GM12874 (cell line): Measurements from ENCODE around the gene TTLL11.

Experiments
- TF ChIP-seq, protein P1 (sequence below): IDR thresholded peaks from 2 replicates; pipeline ENCODE4 v1.5.1; 2011; ENCODE audit warnings: low read depth, mild to moderate bottlenecking, control low read depth, low read length, moderate library complexity; ENCODE audit not compliant: insufficient read depth

TTLL11 gene

DNA sequence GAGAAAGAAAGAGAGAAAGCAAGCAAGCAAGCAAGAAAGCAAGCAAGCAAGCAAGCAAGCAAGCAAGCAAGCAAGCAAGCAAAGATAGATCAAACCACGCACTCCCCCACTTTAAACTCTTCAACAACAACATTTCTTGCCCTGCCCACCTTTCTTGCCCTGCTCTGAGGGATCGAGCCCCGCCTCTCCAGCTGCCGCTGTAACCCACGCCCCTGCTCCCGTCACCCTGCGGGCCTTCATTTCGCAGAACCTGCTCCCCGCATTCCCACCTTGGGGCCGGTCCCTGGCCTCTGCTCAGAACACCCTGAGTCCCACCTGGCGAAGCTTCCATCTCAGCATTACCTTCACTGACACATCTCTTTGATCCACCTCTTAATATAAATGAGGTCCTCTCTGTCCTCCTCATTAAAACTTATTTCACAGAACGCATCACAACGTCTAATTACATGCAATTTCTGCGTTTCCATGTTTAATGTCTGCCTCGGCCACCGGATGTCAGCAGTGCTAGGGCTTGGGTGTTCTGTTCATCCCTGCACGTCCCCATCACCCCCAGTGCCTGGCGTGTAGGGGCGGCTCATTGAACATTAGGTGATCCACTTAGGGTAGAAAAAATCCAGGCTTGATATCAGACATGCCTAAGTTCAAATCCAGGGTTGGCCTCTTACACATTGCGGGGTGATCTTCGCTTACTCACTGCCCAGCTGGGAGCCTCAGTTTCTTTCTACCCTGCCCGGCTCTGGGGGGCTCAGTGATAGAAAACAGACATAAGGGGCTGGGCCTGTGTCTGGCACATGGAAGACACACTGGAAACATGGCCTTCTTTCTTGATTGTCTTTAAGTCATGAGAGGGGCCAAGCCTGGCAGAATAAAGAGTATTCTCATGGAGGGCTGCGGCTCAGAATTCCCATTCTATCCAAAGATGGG, 254.1 kb downstream of the TTLL11 start:
- TF ChIP-seq, protein P1, sequence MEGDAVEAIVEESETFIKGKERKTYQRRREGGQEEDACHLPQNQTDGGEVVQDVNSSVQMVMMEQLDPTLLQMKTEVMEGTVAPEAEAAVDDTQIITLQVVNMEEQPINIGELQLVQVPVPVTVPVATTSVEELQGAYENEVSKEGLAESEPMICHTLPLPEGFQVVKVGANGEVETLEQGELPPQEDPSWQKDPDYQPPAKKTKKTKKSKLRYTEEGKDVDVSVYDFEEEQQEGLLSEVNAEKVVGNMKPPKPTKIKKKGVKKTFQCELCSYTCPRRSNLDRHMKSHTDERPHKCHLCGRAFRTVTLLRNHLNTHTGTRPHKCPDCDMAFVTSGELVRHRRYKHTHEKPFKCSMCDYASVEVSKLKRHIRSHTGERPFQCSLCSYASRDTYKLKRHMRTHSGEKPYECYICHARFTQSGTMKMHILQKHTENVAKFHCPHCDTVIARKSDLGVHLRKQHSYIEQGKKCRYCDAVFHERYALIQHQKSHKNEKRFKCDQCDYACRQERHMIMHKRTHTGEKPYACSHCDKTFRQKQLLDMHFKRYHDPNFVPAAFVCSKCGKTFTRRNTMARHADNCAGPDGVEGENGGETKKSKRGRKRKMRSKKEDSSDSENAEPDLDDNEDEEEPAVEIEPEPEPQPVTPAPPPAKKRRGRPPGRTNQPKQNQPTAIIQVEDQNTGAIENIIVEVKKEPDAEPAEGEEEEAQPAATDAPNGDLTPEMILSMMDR = no peak

DNA sequence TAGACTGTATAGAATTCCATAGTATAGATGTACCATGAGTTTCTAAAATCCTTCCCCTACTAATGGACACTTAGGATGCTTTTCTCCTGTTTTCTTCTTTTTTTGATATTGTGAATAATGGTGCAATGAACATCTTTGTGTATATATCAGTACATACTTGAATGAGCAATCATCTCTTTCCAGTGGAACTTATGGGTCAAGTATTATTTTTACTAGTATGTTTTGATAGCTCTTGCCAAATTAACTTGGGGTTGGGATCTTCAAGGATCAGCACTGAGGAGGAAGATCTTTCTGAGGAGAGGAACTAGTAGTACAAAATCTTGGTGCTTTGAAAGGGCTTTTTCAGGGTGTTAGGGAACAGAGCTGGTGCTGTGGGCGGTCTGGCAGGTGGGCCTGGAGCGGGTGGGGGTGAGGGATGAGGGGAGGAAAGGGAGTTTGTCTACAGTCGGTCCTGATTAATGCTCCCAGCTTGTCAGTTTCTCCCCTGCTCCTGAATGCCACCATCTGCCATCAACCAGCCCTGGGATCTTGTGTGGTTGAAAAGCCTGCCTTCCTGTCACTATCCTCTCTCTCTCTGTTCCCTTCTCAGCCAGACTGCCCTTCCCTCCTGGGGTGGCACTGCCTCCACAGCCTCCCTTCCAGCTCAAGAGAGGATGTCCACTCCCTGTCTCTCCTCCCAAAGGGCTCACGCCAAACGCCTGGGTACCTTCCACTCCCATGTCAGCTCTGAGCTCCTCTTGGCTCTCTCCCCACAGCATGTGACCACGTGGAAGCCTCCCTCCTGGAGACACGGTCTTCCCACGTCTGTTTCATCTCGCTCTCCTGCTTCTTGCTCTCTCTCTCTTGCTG, 255.8 kb downstream of the TTLL11 start:
- TF ChIP-seq, protein P1 = no peak

DNA sequence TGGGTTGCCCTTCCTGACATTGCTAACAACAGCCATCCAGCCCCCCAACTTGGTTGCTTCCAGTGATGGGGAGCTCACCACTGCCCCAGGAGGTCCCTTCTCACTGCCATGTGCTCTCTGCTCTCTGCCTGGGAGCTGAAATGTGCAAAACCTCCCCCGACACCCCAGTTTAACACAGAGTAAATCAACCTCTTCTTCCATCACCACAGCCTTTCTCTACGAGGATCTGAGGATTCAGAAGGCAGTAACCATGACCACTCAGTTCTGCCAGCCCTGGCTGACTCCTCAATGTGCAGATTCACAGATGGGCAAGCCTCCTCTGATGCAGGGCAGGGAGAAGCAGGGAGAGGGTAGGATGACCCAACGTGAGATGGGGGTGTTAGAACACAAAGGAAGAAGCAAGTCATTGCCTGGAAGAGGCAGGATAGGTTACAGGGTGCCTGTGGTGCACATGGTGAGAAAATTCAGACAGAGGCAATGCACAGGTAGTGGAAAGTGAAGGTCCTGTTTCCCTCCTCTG, 256.7 kb downstream of the TTLL11 start:
- TF ChIP-seq, protein P1 = no peak

DNA sequence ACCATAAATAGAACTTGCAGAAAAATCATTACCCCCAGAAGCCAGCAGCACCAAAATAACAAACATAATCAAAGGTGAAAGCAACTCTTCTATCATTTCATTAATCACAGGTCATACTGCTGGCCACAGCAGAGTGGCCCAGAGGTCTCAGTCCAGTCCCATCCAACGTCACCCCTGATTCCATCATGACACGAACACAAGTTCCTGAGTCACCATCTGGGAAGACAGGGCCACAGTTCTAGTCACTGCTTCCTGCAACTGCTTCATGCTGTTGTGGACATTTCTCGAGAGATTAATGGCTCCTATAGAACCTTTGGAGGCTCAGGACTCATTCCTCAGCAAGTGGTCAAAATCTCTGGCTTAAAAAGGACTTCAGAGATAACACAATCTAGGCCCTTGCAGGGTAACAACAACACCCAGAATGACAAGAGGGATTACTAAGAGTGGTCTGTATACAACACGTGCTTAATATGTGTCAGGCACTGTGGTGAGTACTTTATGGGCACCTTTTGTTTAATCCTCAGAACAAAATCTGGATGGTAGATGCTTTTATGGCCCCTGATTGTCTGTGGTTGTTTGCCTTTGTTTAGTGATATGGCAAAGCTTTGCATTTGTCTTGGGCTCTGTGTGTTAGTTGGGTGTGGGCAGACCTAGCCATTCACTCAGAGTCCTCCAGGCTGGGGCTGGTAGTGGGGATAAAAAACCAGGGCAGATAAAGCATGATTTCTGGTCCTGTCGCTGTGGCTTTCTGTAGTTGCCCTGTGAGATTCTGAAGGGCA, 257.3 kb downstream of the TTLL11 start:
- TF ChIP-seq, protein P1 = no peak

DNA sequence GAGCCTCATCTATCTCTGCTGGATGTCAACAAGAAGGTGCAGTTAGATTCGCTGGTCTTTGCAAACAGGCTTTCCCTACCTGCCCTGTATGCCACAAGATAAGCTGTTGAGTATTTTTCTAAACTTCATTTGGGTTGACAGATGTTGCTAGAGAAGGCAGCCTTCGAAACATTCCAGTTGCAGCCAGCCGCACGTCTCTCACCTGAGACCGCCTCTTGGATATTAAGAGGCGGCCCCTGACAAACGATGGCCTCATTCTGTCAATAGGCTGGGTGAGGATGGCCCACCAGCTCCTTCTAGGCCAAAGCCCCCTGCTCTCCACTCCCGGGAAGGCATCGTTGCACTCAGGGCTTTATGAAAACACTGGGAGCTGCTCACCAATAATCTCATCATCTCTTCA, 260.0 kb downstream of the TTLL11 start:
- TF ChIP-seq, protein P1 = no peak

DNA sequence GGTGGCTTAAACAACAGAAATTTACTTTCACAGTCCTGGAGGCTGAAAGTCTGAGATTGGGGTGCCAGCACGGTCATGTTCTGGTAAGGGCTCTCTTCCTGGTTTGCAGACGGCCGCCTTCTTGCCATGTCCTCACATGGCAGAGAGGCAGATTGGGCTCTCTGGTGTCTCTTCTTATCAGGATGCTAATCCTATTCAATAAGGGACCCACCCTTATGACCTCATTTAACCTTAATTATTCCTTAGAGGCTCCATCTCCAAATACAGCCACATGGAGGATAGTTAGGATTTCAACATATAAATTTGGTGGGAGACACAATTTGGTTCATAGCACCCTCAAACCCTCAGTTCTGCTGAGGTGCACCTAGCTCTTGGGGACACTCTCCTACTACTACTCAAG, 261.2 kb downstream of the TTLL11 start:
- TF ChIP-seq, protein P1 = no peak
